Measurements from ENCODE around the gene GIPC3.
A peak's percentile ranks its signal among the peaks of the same experiment; 100 is the strongest.

The GIPC3 gene

GRCh38 chr19:3634496-3635045 is 49.3 kb downstream of the GIPC3 start:
- no peak for DNase-seq

GRCh38 chr19:3636506-3636905 is 51.2 kb downstream of the GIPC3 start:
- DNase-seq: no peak

GRCh38 chr19:3636962-3637361 is 51.7 kb downstream of the GIPC3 start:
- no peak for DNase-seq

- no peak for DNase-seq
Measured at GRCh38 chr19:3637621-3638020, 52.3 kb downstream of the GIPC3 start.

- DNase-seq: no peak
Measured at GRCh38 chr19:3638208-3639193, 53.2 kb downstream of the GIPC3 start.

- DNase-seq: no peak
Measured at GRCh38 chr19:3639479-3639878, 54.2 kb downstream of the GIPC3 start.

GRCh38 chr19:3641515-3642269 is 56.4 kb downstream of the GIPC3 start:
- no peak for DNase-seq

GRCh38 chr19:3642296-3642695 is 57.0 kb downstream of the GIPC3 start:
- peak in 10 of 56 donors; percentile 2 to 41 (median 17) for DNase-seq
